ENCODE results near the gene OPA1.

- TF ChIP-seq CTCF (IDR thresholded peaks at IDR 0.05) (no peak), POLR2A (IDR thresholded peaks at IDR 0.05) (no peak)
Observed at GRCh38 chr3:193734737-193735366, 141.8 kb downstream of the OPA1 start.
